Left lung (tissue), 10 donors: ENCODE measurements around the gene FRMD1. TPM values are rescaled to one million over a fixed set of nuclear protein-coding genes. Genes with fewer than 3 reads are reported as not detected.

Source experiments
- ATAC-seq: fragments of 200-7000 bp; cut with Tn5 transposase; one replicate; pipeline ENCODE4 v1.9.1; 2020; ENCODE audit warnings: moderate library complexity
- DNase-seq, 4 donors: peaks; one replicate each; pipeline ENCODE4 v3.0.0-alpha.2; 2013 to 2020
- H3K27ac ChIP-seq, 2 donors: fragments of 200-600 bp; sonication (generic) in 1 of 2; one replicate each; pipeline versions ENCODE4 v1.5.0 to v1.8.0; 2020 to 2021
- H3K27me3 ChIP-seq, 2 donors: fragments of 200-600 bp; sonication (generic) in 1 of 2; one replicate each; pipeline versions ENCODE4 v1.5.0 to v1.8.0; 2020 to 2021
- H3K36me3 ChIP-seq, 2 donors: fragments of 200-600 bp; sonication (generic) in 1 of 2; one replicate each; pipeline versions ENCODE4 v1.5.0 to v1.8.0; 2020 to 2021
- H3K4me1 ChIP-seq, 2 donors: fragments of 200-600 bp; one replicate each; pipeline ENCODE4 v1.8.0; 2021
- H3K4me3 ChIP-seq, 2 donors: fragments of 200-600 bp; sonication (generic) in 1 of 2; one replicate each; pipeline versions ENCODE4 v1.5.0 to v1.8.0; 2020 to 2021; ENCODE audit warnings: mild to moderate bottlenecking in 1 of 2
- H3K9me3 ChIP-seq, 2 donors: fragments of 200-600 bp; sonication (generic) in 1 of 2; one replicate each; pipeline versions ENCODE4 v1.5.0 to v1.8.0; 2020 to 2021
- intact Hi-C, 2 donors: fragments of 100-400 bp; cut with DNase I; formaldehyde crosslinking; loops; one replicate each; pipeline versions ENCODE4 v1.11.2 to v1.14.2; 2022
- polyA plus RNA-seq, 6 donors: library from polyadenylated mRNA; unstranded; fragments of 120-200 nt; gene quantifications; one replicate each; pipeline ENCODE4 v1.2.1, GENCODE V29; 2013; ENCODE audit not compliant: insufficient read length in 6 of 6
- total RNA-seq, 2 donors: library from RNA; stranded (reverse); fragmentation: NEBNext Ultra II Directional; extraction: Animal tissue kit (Norgen Biotek cat#: 25700); gene quantifications; one replicate each; pipeline ENCODE4 v1.2.1, GENCODE V29; 2021
- TF ChIP-seq, protein P1 (sequence below), 2 donors: fragments of 200-600 bp; sonication (generic) in 1 of 2; IDR thresholded peaks; one replicate each; pipeline versions ENCODE4 v1.5.0 to v1.8.0; 2021; ENCODE audit warnings: antibody characterized with exemption in 2 of 2
- donor health status: DM: no; HTN: yes; CAD: no.
- donor health status: DM: no; HTN: no; CAD: no.

The FRMD1 gene
- total and polyA plus RNA-seq, 8 donors = 3.4 to 7.2 (median 6.0) TPM; not detected in 2

DNA sequence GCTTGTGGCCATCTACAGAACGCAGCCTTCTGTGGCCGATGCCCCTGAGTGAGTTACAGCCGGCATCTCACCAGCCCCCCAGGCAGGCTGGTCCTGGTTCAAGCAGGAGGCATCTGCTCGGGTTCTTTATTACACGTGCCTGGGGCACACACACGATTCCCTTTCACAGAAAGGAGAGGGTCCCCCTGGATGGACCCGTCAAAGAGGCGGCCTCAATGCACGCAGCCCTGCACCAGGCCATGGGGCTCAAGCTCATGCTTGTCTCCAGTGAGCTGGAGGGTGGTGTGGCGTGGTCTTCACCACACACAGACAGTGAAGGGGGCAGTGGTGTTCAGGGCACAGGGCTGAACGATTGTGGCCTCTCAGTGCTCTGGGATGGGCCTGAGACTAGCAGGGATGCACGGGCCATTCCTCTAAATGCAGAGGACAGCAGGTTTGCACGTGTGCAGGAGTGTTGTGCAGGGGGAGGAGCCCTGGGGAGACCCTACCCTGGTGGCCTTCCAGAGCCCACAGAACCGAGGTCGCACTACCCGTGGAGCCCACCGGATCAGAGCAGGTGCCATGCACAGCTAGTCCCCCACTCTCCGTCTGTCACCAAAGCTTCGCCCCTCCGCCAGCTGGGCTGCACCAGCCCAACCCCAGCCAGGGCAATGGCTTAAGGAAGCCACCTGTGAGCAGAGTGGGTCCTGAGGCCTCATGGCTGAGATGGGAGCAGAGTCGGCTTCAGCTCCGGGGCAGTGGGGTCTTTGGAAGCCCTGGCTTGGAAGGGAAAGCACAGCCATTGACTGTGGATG is 23.1 kb downstream of the FRMD1 start:
- ATAC-seq (no peak), DNase-seq (peak in 1 of 4 donors; percentile 72)
- no peaks in the 10 kb centered on the region for H3K4me1 ChIP-seq
- H3K27me3 ChIP-seq = no peaks in the 10 kb centered on the region
- H3K9me3 ChIP-seq = no peaks in the 10 kb centered on the region
- no peak overlapping the region for H3K4me3 ChIP-seq
- TF ChIP-seq, protein P1, sequence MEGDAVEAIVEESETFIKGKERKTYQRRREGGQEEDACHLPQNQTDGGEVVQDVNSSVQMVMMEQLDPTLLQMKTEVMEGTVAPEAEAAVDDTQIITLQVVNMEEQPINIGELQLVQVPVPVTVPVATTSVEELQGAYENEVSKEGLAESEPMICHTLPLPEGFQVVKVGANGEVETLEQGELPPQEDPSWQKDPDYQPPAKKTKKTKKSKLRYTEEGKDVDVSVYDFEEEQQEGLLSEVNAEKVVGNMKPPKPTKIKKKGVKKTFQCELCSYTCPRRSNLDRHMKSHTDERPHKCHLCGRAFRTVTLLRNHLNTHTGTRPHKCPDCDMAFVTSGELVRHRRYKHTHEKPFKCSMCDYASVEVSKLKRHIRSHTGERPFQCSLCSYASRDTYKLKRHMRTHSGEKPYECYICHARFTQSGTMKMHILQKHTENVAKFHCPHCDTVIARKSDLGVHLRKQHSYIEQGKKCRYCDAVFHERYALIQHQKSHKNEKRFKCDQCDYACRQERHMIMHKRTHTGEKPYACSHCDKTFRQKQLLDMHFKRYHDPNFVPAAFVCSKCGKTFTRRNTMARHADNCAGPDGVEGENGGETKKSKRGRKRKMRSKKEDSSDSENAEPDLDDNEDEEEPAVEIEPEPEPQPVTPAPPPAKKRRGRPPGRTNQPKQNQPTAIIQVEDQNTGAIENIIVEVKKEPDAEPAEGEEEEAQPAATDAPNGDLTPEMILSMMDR (IDR thresholded peaks at IDR 0.05) = no peak
- intact Hi-C loops = no loop called here
- H3K36me3 ChIP-seq = no peaks in the 10 kb centered on the region
- H3K27ac ChIP-seq = no peak overlapping the region

DNA sequence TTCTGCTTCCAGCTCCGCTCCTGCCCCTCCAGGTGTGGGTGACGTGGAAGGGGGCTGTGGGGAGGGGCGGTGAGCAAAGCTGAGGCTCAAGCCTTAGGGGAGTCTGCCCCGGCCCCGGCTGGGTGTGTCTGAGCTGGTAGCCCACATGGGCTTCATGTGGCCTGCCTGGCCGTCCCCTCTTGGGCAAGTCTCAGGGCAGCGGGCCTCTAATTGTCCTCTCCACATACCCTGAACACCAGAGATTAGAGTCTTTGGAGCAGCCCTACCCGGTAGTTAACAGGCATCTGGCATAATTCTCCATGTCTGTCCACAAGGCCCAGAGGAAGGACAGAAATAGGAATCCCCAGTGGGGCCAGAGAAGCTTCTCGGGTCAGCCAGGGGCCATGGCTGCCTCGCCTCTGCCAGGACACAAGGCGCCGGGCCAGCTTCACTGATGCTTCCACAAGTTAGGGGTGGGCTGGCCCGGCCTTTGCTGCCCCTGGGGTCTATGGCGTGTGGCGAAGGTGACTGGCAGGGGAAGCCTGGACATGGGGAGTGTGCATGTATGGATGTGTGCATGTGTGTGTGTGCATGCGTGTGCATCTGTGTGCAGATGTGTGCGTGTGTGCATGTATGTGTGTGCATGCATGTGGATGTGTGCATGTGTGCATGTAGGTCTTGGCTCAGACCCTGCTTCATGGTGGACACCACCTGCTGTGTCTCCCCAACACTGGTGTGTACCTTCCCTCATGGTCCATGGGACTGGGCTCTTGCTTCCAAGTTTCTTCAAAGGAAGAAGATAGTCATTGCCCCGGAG is 24.0 kb downstream of the FRMD1 start:
- no peak overlapping the region for H3K27ac ChIP-seq
- DNase-seq (peak in 1 of 4 donors; percentile 76), ATAC-seq (no peak)
- H3K36me3 ChIP-seq = no peaks in the 10 kb centered on the region
- TF ChIP-seq, protein P1 (IDR thresholded peaks at IDR 0.05) = no peak
- no peaks in the 10 kb centered on the region for H3K9me3 ChIP-seq
- no peaks in the 10 kb centered on the region for H3K27me3 ChIP-seq
- H3K4me1 ChIP-seq = no peaks in the 10 kb centered on the region
- H3K4me3 ChIP-seq = no peak overlapping the region
- intact Hi-C loops = no loop called here

DNA sequence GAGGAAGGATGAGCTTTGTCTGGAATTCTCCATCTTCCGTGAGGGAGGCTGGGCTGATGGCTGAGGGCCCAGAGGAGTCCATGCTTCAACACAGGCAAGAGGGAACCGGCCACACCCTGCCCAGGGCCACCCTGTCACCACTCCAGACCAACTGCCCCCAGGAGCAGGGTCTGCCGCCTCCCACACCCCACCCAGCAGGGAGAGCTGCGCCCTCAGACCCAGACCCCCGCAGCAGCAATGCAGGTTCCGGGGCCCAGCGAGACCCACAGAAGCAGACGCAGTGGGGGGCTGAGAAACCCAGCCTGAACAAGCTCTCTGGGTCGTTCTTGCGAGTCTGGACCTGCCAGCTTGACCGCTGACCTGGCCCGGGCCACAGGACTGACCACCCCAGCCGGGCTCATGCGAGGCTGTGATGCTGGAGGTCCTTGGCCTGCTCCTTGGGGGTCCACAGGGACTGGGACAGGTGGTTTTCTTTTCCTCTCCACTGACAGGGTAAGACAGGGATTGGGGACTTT is 25.0 kb downstream of the FRMD1 start:
- H3K27ac ChIP-seq = no peak overlapping the region
- no peak for ATAC-seq
- no peaks in the 10 kb centered on the region for H3K27me3 ChIP-seq
- intact Hi-C loops = no loop called here
- H3K9me3 ChIP-seq = no peaks in the 10 kb centered on the region
- H3K36me3 ChIP-seq = no peaks in the 10 kb centered on the region
- H3K4me1 ChIP-seq = no peaks in the 10 kb centered on the region
- TF ChIP-seq, protein P1 (IDR thresholded peaks at IDR 0.05) = no peak
- peak in 1 of 4 donors; percentile 77 for DNase-seq
- H3K4me3 ChIP-seq = no peak overlapping the region

DNA sequence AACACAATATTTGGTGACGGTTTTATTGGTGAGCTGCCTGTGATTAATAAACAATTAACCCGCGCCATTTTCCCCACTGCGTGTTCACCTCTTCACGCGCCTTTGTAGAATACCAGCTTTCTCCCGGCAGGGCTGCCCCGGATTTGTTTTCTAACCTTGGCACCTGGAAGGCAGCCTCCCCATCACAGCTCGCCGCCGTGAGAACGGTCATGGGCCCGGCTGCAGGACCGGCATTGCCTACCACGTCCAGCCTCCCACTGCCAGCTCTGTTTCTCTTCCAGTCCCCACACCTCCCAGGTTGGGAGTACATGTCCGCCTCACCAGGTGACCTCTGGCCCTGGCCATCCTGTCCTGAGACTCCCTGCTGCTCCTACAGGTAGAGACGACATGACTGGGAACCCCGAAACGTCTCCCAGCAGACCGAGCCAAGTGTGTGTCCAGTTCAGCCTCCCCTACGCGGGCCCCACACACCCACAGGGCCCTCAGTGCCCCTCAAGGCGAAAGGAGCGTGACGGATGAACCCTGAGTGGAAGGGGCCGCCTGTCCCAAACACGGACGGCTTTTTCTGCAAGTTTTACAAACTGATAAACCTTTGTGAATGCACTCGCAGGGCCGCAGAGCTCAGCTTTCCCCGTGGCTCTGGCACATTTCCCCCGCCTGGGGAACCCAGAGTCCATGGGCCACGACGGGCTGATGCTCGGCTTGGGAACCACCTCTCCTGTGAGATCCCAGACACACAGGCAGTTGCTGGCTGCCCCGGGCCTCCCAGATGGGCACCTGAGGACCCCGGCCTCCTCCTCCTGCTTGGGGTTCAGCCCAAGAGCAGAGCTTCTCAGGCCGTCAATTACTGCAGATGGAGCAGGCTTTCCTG is 25.7 kb downstream of the FRMD1 start:
- TF ChIP-seq, protein P1 (IDR thresholded peaks at IDR 0.05) = no peak
- H3K27me3 ChIP-seq = no peaks in the 10 kb centered on the region
- no peaks in the 10 kb centered on the region for H3K36me3 ChIP-seq
- H3K9me3 ChIP-seq = no peaks in the 10 kb centered on the region
- peak in 1 of 4 donors; percentile 77 for DNase-seq
- no peak overlapping the region for H3K4me3 ChIP-seq
- no peaks in the 10 kb centered on the region for H3K4me1 ChIP-seq
- intact Hi-C loops = no loop called here
- no peak overlapping the region for H3K27ac ChIP-seq
- no peak for ATAC-seq
